Loucy (cell line): ENCODE results near the gene BRK1.
"Not testable (repeated sequence)": the region's sequence is repeated elsewhere in the genome, so short reads cannot be mapped to it uniquely, and the experiment has no call there.

Experiments used
- H2AFZ ChIP-seq: fragments of 200-600 bp; sonication (generic); 2 replicates; pipeline ENCODE4 v1.6.0; 2016; ENCODE audit warnings: antibody characterized with exemption, mild to moderate bottlenecking, low read length, moderate library complexity
- H3F3A ChIP-seq: fragments of 200-600 bp; 2 replicates; pipeline ENCODE4 v1.6.0; 2016; ENCODE audit warnings: antibody characterized with exemption, low read depth, mild to moderate bottlenecking
- H3K27me3 ChIP-seq: fragments of 200-600 bp; sonication (generic); 2 replicates; pipeline ENCODE4 v1.6.1; 2014; ENCODE audit warnings: low read length, mild to moderate bottlenecking; ENCODE audit not compliant: insufficient read depth, poor library complexity, severe bottlenecking
- H3K36me3 ChIP-seq: fragments of 200-600 bp; sonication (generic); 2 replicates; pipeline ENCODE4 v1.6.1; 2016; ENCODE audit warnings: low read length; ENCODE audit not compliant: insufficient read depth
- H3K4me1 ChIP-seq: fragments of 200-600 bp; sonication (generic); 2 replicates; pipeline ENCODE4 v1.5.1; 2014; ENCODE audit warnings: low read length, mild to moderate bottlenecking; ENCODE audit not compliant: insufficient read depth, poor library complexity, severe bottlenecking
- H3K4me2 ChIP-seq: fragments of 200-600 bp; sonication (generic); 2 replicates; pipeline ENCODE4 v1.6.0; 2014; ENCODE audit warnings: antibody characterized with exemption, low read length, low read depth, mild to moderate bottlenecking; ENCODE audit not compliant: poor library complexity, severe bottlenecking
- H3K4me3 ChIP-seq: fragments of 200-600 bp; sonication (generic); 2 replicates; pipeline ENCODE4 v1.5.1; 2014; ENCODE audit warnings: low read length, mild to moderate bottlenecking, mixed read lengths; ENCODE audit not compliant: poor library complexity, severe bottlenecking
- H3K79me2 ChIP-seq: fragments of 200-600 bp; sonication (generic); 2 replicates; pipeline ENCODE4 v1.6.1; 2014; ENCODE audit warnings: low read length; ENCODE audit not compliant: insufficient read depth
- H3K9ac ChIP-seq: fragments of 200-600 bp; sonication (generic); 2 replicates; pipeline ENCODE4 v1.6.0; 2014; ENCODE audit warnings: mild to moderate bottlenecking, low read depth, low read length, moderate library complexity; ENCODE audit not compliant: poor library complexity, severe bottlenecking
- H3K9me2 ChIP-seq: fragments of 200-600 bp; sonication (generic); replicated peaks from 2 replicates; pipeline ENCODE4 v1.6.1; 2016; ENCODE audit warnings: low read depth, low read length, mixed read lengths
- H3K9me3 ChIP-seq: fragments of 200-600 bp; sonication (generic); 2 replicates; pipeline ENCODE4 v1.6.1; 2014; ENCODE audit warnings: mild to moderate bottlenecking, antibody characterized with exemption, low read length, low read depth; ENCODE audit not compliant: insufficient read depth
- H4K20me1 ChIP-seq: fragments of 200-600 bp; sonication (generic); 2 replicates; pipeline ENCODE4 v1.6.0; 2014; ENCODE audit warnings: antibody characterized with exemption, low read length, mild to moderate bottlenecking; ENCODE audit not compliant: insufficient read depth, poor library complexity, severe bottlenecking
- CTCF ChIP-seq: fragments of 200-600 bp; sonication (generic); conservative IDR thresholded peaks from 2 replicates; pipeline ENCODE4 v1.5.1; 2014; ENCODE audit warnings: mild to moderate bottlenecking, antibody characterized with exemption, low read length
- EZH2phosphoT487 ChIP-seq: fragments of 200-600 bp; IDR thresholded peaks from 2 replicates; pipeline ENCODE4 v1.6.1; 2018; ENCODE audit warnings: antibody characterized with exemption, mild to moderate bottlenecking, moderate library complexity, borderline replicate concordance

BRK1 gene

GRCh38 chr3:10115326-10116137 lies at the start of gene BRK1:
TSS of gene BRK1 (plus strand) at chr3:10115675. CDS start at chr3:10115702, 27 bp downstream.
- TF ChIP-seq EZH2phosphoT487 = no peak
- no peak for TF ChIP-seq CTCF
- Histone ChIP-seq H3K79me2 (peaks cover 49% of the 10 kb centered on the region), H3K4me1 (peaks cover 33% of the 10 kb centered on the region), H4K20me1 (peaks cover 29% of the 10 kb centered on the region), H3K36me3 (no peaks in the 10 kb centered on the region), H3K9ac (peak within 1 kb of the TSS; percentile 87), H3K4me3 (peak within 1 kb of the TSS; percentile 98), H3K4me2 (peak within 1 kb of the TSS; percentile 96), H3F3A (no peaks in the 10 kb centered on the region), H2AFZ (peak within 1 kb of the TSS; percentile 85), H3K9me3 (no peaks in the 10 kb centered on the region), H3K9me2 (no peaks in the 10 kb centered on the region), H3K27me3 (no peaks in the 10 kb centered on the region)

- H3K27me3 ChIP-seq, H4K20me1 ChIP-seq, H2AFZ ChIP-seq, H3K4me2 ChIP-seq, H3K79me2 ChIP-seq, H3K9me3 ChIP-seq, H3F3A ChIP-seq, H3K4me3 ChIP-seq, H3K9ac ChIP-seq, H3K4me1 ChIP-seq, H3K9me2 ChIP-seq: not testable (repeated sequence)
- peaks cover 45% of the 10 kb centered on the region for H3K36me3 ChIP-seq
Observed at GRCh38 chr3:10070077-10070476, 45.4 kb upstream of the BRK1 start.

- Histone ChIP-seq H2AFZ (no peak overlapping the region), H4K20me1 (no peaks in the 10 kb centered on the region), H3K9me3 (no peaks in the 10 kb centered on the region), H3K9ac (no peak overlapping the region), H3K79me2 (no peaks in the 10 kb centered on the region), H3K4me1 (no peaks in the 10 kb centered on the region), H3K4me3 (no peak overlapping the region), H3K36me3 (peaks cover 25% of the 10 kb centered on the region; the same call in 1 of the 2 replicates), H3F3A (no peaks in the 10 kb centered on the region), H3K9me2 (no peaks in the 10 kb centered on the region), H3K4me2 (no peak overlapping the region), H3K27me3 (no peaks in the 10 kb centered on the region)
- no peak for TF ChIP-seq EZH2phosphoT487
- no peak for TF ChIP-seq CTCF
Observed at GRCh38 chr3:10074666-10075065, 40.8 kb upstream of the BRK1 start.

- H3K9me2 ChIP-seq = no peaks in the 10 kb centered on the region
- H3K36me3 ChIP-seq = peaks cover 61% of the 10 kb centered on the region; the same call in 1 of the 2 replicates
- no peaks in the 10 kb centered on the region for H3F3A ChIP-seq
- no peaks in the 10 kb centered on the region for H3K9me3 ChIP-seq
- H3K4me1 ChIP-seq = no peaks in the 10 kb centered on the region
- H3K27me3 ChIP-seq = no peaks in the 10 kb centered on the region
- no peak overlapping the region for H2AFZ ChIP-seq
- no peak overlapping the region for H3K9ac ChIP-seq
- H3K4me2 ChIP-seq = no peak overlapping the region
- H4K20me1 ChIP-seq = no peaks in the 10 kb centered on the region
- H3K79me2 ChIP-seq = no peaks in the 10 kb centered on the region
- TF ChIP-seq CTCF = no peak
- TF ChIP-seq EZH2phosphoT487 = no peak
- no peak overlapping the region for H3K4me3 ChIP-seq
Observed at GRCh38 chr3:10081871-10082270, 33.6 kb upstream of the BRK1 start.
